Measurements from ENCODE around the gene ELF1. TPM values are rescaled to one million over a fixed set of nuclear protein-coding genes. Genes with fewer than 3 reads are reported as not detected.

The ELF1 gene
- total RNA-seq, 1 experiment from 2014 or later, result 28.5 TPM

GRCh38 chr13:40968416-40969000, 50.6 kb downstream of the ELF1 start:
- no TSS peak for BruUV-seq (replicated peaks)
- Histone ChIP-seq H3K4me1 (ENCODE audit: control insufficient read depth, insufficient read depth, low read length) (peaks cover 3% of the 10 kb centered on the region; the same call in 1 of the 2 replicates), H3K4me3 (ENCODE audit: low read depth in 2 of 2, low read length in 2 of 2) (no peak overlapping the region), H3K27me3 (ENCODE audit: control insufficient read depth, insufficient read depth, low read length) (no peaks in the 10 kb centered on the region), H3K36me3 (ENCODE audit: control insufficient read depth, insufficient read depth, low read length) (no peaks in the 10 kb centered on the region), H3K9me3 (ENCODE audit: control insufficient read depth, insufficient read depth, low read depth, low read length) (no peaks in the 10 kb centered on the region), H3K27ac (ENCODE audit: low read length) (no peak overlapping the region)
- ChIA-PET POLR2A (no interaction called here), CTCF (interaction anchor here (0.6 kb wide), 1 partner anchor 16 kb away, joined by 3 read pairs; no protein-coding TSS in a partner anchor)
- in situ Hi-C loops (cut with HindIII; ENCODE audit: low pct_unique_long_range_greater_than_20kb, low sequenced_read_pairs), result no loop called here
- TF ChIP-seq POLR2AphosphoS5 (IDR thresholded peaks at IDR 0.05; ENCODE audit: low read depth, low read length) (no peak), CTCF (IDR thresholded peaks at IDR 0.05) (no peak), SIN3A (IDR thresholded peaks at IDR 0.05; ENCODE audit: borderline replicate concordance, insufficient read depth, low read depth, low read length) (no peak), REST (IDR thresholded peaks at IDR 0.05; ENCODE audit: insufficient read depth in 1 of 2, low read depth in 2 of 2, low read length in 1 of 2) (no peak), TCF7L2 (IDR thresholded peaks at IDR 0.05; ENCODE audit: low read depth, low read length) (no peak)
- no peak for DNase-seq (ENCODE audit: low read depth, low spot score)
- intact Hi-C loops (cut with micrococcal nuclease; ENCODE audit: unreplicated experiment), result no loop called here
- no peak for ATAC-seq

GRCh38 chr13:40966298-40966697, 52.8 kb downstream of the ELF1 start:
- no peak overlapping the region for H3K27ac ChIP-seq (ENCODE audit: low read length)
- ChIA-PET CTCF (no interaction called here), POLR2A (interaction anchor here (0.7 kb wide), 1 partner anchor 55 kb away, joined by 3 read pairs; no protein-coding TSS in a partner anchor)
- peaks cover 3% of the 10 kb centered on the region; the same call in 1 of the 2 replicates for H3K4me1 ChIP-seq (ENCODE audit: control insufficient read depth, insufficient read depth, low read length)
- H3K36me3 ChIP-seq (ENCODE audit: control insufficient read depth, insufficient read depth, low read length), result no peaks in the 10 kb centered on the region
- in situ Hi-C loops (cut with HindIII; ENCODE audit: low pct_unique_long_range_greater_than_20kb, low sequenced_read_pairs), result no loop called here
- DNase-seq (ENCODE audit: low read depth, low spot score) (no peak), ATAC-seq (no peak)
- BruUV-seq (replicated peaks), result no TSS peak
- H3K9me3 ChIP-seq (ENCODE audit: control insufficient read depth, insufficient read depth, low read depth, low read length), result no peaks in the 10 kb centered on the region
- H3K4me3 ChIP-seq (ENCODE audit: low read depth in 2 of 2, low read length in 2 of 2), result no peak overlapping the region
- H3K27me3 ChIP-seq (ENCODE audit: control insufficient read depth, insufficient read depth, low read length), result no peaks in the 10 kb centered on the region
- no peak for TF ChIP-seq TCF7L2 (IDR thresholded peaks at IDR 0.05; ENCODE audit: low read depth, low read length)
- no peak for TF ChIP-seq CTCF (IDR thresholded peaks at IDR 0.05)
- no peak for TF ChIP-seq POLR2AphosphoS5 (IDR thresholded peaks at IDR 0.05; ENCODE audit: low read depth, low read length)
- no peak for TF ChIP-seq REST (IDR thresholded peaks at IDR 0.05; ENCODE audit: insufficient read depth in 1 of 2, low read depth in 2 of 2, low read length in 1 of 2)
- TF ChIP-seq SIN3A (IDR thresholded peaks at IDR 0.05; ENCODE audit: borderline replicate concordance, insufficient read depth, low read depth, low read length), result no peak
- intact Hi-C loops (cut with micrococcal nuclease; ENCODE audit: unreplicated experiment), result no loop called here

Data from Panc1 (cell line).